Hepatocyte (in vitro differentiated cells): ENCODE results near the gene PAXIP1. TPM values are rescaled to one million over a fixed set of nuclear protein-coding genes. Genes with fewer than 3 reads are reported as not detected.
"Not testable (repeated sequence)": the region's sequence is repeated elsewhere in the genome, so short reads cannot be mapped to it uniquely, and the experiment has no call there.

Experiments used
- DNase-seq: peaks from one replicate; pipeline ENCODE4 v3.0.0-alpha.2; 2016; ENCODE audit warnings: low spot score
- H2AFZ ChIP-seq: fragments of 200-600 bp; sonication (generic); 2 replicates; pipeline ENCODE4 v1.6.0; 2016; ENCODE audit warnings: antibody characterized with exemption, mild to moderate bottlenecking
- H3K27ac ChIP-seq: fragments of 200-600 bp; sonication (generic); 2 replicates; pipeline ENCODE4 v1.5.1; 2016; ENCODE audit warnings: mild to moderate bottlenecking
- H3K27me3 ChIP-seq: fragments of 200-600 bp; sonication (generic); 2 replicates; pipeline ENCODE4 v1.6.1; 2016
- H3K36me3 ChIP-seq: fragments of 200-600 bp; sonication (generic); replicated peaks from 2 replicates; pipeline ENCODE4 v1.5.1; 2016; ENCODE audit warnings: low read depth; ENCODE audit not compliant: insufficient read depth
- H3K4me1 ChIP-seq: fragments of 200-600 bp; sonication (generic); 2 replicates; pipeline ENCODE4 v1.5.1; 2016; ENCODE audit warnings: mild to moderate bottlenecking, moderate library complexity; ENCODE audit not compliant: insufficient read depth
- H3K4me2 ChIP-seq: fragments of 200-600 bp; sonication (generic); 2 replicates; pipeline ENCODE4 v1.6.0; 2016
- H3K4me3 ChIP-seq: fragments of 200-600 bp; sonication (generic); 2 replicates; pipeline ENCODE4 v1.5.1; 2016; ENCODE audit warnings: mild to moderate bottlenecking
- H3K79me2 ChIP-seq: fragments of 200-600 bp; sonication (generic); 2 replicates; pipeline ENCODE4 v1.6.0; 2017; ENCODE audit warnings: mild to moderate bottlenecking
- H3K9me2 ChIP-seq: fragments of 200-600 bp; sonication (generic); replicated peaks from 2 replicates; pipeline ENCODE4 v1.6.0; 2017; ENCODE audit warnings: mild to moderate bottlenecking; ENCODE audit not compliant: insufficient read depth
- H3K9me3 ChIP-seq: fragments of 200-600 bp; sonication (generic); 2 replicates; pipeline ENCODE4 v1.5.1; 2016; ENCODE audit warnings: low read depth, mild to moderate bottlenecking
- H4K20me1 ChIP-seq: fragments of 200-600 bp; sonication (generic); 2 replicates; pipeline ENCODE4 v1.6.0; 2016; ENCODE audit warnings: mild to moderate bottlenecking; ENCODE audit not compliant: insufficient read depth, poor library complexity, severe bottlenecking
- EZH2 ChIP-seq: fragments of 200-600 bp; sonication (generic); IDR thresholded peaks from 2 replicates; pipeline ENCODE4 v1.6.1; 2016; ENCODE audit warnings: antibody characterized with exemption, mild to moderate bottlenecking, borderline replicate concordance
- EZH2phosphoT487 ChIP-seq: fragments of 200-600 bp; sonication (generic); IDR thresholded peaks from one replicate; pipeline ENCODE4 v1.6.1; 2018; ENCODE audit warnings: antibody characterized with exemption, mild to moderate bottlenecking, low read depth, moderate library complexity; ENCODE audit not compliant: unreplicated experiment, severe bottlenecking
- WGBS: methylation state at CpG from one replicate; pipeline ENCODE4 v1.1.6; 2016; ENCODE audit warnings: low lambda C conversion rate; ENCODE audit errors: missing lambda C conversion rate; 5-methylcytosine and 5-hydroxymethylcytosine counted together
- polyA plus RNA-seq: library from polyadenylated mRNA; unstranded; fragments of >200 nt; fragmentation: Nextera tagmentation; extraction: Ambion mirVana; gene quantifications from 2 replicates; pipeline ENCODE4 v1.2.1, GENCODE V29; 2016
- total RNA-seq: library from RNA; depleted of rRNA; stranded (reverse); fragments of >200 nt; gene quantifications from 2 replicates; pipeline ENCODE4 v1.2.3, GENCODE V29; 2014
- TF ChIP-seq, protein P1 (sequence below): fragments of 200-600 bp; sonication (generic); IDR thresholded peaks from 2 replicates; pipeline ENCODE4 v1.5.1; 2016; ENCODE audit warnings: antibody characterized with exemption, mild to moderate bottlenecking; ENCODE audit not compliant: poor library complexity

The PAXIP1 gene
- total and polyA plus RNA-seq, 2 experiments from 2014 or later = 4.5 to 12.2 TPM

DNA sequence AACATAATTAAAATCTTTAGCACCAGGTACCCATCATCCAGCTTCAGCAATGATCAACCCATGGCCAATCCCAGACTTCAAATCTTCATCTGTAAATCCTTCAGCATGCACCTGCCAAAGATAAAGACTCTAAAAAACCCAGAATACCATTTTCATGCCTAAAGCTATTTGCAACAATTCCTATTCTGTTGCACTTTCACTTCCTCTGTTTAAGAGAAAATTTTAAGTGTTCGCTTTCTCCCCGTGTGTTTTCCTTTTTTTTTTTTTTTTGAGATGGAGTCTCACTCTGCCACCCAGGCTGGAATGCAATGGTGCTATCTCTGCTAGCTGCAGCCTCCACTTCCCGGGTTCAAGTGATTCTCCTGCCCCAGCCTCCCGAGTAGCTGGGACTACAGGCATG, 35.4 kb upstream of the PAXIP1 start:
- H3K36me3 ChIP-seq = no peaks in the 10 kb centered on the region
- no peaks in the 10 kb centered on the region for H3K79me2 ChIP-seq
- no peak overlapping the region for H2AFZ ChIP-seq
- no peaks in the 10 kb centered on the region for H3K9me3 ChIP-seq
- H3K4me2 ChIP-seq = no peak overlapping the region
- no peaks in the 10 kb centered on the region for H3K4me1 ChIP-seq
- no peaks in the 10 kb centered on the region for H3K9me2 ChIP-seq
- no peaks in the 10 kb centered on the region for H4K20me1 ChIP-seq
- no peak for DNase-seq
- no peaks in the 10 kb centered on the region for H3K27me3 ChIP-seq
- no peak for TF ChIP-seq EZH2
- TF ChIP-seq EZH2phosphoT487 = no peak
- TF ChIP-seq, protein P1, sequence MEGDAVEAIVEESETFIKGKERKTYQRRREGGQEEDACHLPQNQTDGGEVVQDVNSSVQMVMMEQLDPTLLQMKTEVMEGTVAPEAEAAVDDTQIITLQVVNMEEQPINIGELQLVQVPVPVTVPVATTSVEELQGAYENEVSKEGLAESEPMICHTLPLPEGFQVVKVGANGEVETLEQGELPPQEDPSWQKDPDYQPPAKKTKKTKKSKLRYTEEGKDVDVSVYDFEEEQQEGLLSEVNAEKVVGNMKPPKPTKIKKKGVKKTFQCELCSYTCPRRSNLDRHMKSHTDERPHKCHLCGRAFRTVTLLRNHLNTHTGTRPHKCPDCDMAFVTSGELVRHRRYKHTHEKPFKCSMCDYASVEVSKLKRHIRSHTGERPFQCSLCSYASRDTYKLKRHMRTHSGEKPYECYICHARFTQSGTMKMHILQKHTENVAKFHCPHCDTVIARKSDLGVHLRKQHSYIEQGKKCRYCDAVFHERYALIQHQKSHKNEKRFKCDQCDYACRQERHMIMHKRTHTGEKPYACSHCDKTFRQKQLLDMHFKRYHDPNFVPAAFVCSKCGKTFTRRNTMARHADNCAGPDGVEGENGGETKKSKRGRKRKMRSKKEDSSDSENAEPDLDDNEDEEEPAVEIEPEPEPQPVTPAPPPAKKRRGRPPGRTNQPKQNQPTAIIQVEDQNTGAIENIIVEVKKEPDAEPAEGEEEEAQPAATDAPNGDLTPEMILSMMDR = no peak
- no peak overlapping the region for H3K4me3 ChIP-seq
- H3K27ac ChIP-seq = no peak overlapping the region
- WGBS = 86% methylated on average over 4 of the region's 4 CpGs

- H3K27me3 ChIP-seq, H3K4me3 ChIP-seq, H3K4me1 ChIP-seq, DNase-seq, H3K36me3 ChIP-seq, H3K9me2 ChIP-seq, H4K20me1 ChIP-seq, H2AFZ ChIP-seq, H3K9me3 ChIP-seq, H3K4me2 ChIP-seq, H3K79me2 ChIP-seq, H3K27ac ChIP-seq: not testable (repeated sequence)
- WGBS = 94% methylated on average over 9 of the region's 15 CpGs
These were observed 31.6 kb upstream of the PAXIP1 start for GRCh38 chr7:155034495-155034894.

DNA sequence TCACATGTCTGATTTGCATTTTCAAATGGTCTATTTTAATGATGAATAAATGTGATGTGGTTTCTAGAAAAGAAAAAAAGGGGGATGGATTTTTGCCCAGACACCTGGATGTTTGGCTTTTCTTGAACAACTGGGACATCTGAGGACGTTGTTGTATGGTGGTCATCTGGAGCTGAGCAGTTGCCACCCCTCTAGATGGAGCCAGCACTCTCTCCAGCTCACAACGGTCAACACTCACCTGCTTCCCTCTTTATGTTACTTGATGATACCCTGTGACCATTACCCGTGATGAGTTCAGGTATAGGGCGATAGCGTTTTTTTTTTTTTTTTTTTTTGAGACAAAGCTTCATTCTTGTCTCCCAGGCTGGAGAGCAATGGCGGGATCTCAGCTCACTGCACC, 30.1 kb upstream of the PAXIP1 start:
- Histone ChIP-seq H3K36me3 (no peaks in the 10 kb centered on the region), H3K27ac (no peak overlapping the region), H4K20me1 (no peaks in the 10 kb centered on the region), H3K4me1 (no peaks in the 10 kb centered on the region), H3K9me3 (no peaks in the 10 kb centered on the region), H3K4me2 (no peak overlapping the region), H3K79me2 (no peaks in the 10 kb centered on the region), H3K4me3 (no peak overlapping the region), H3K27me3 (no peaks in the 10 kb centered on the region), H3K9me2 (no peaks in the 10 kb centered on the region), H2AFZ (no peak overlapping the region)
- DNase-seq = no peak
- WGBS = 78% methylated on average over 6 of the region's 6 CpGs
- TF ChIP-seq, protein P1 = no peak
- TF ChIP-seq EZH2phosphoT487 = no peak
- TF ChIP-seq EZH2 = no peak

GRCh38 chr7:155027879-155028278, 25.0 kb upstream of the PAXIP1 start:
- 95% methylated on average over 1 of the region's 1 CpG for WGBS
- Histone ChIP-seq H3K9me3 (no peaks in the 10 kb centered on the region), H3K79me2 (no peaks in the 10 kb centered on the region), H3K4me1 (no peaks in the 10 kb centered on the region), H3K9me2 (no peaks in the 10 kb centered on the region), H3K4me2 (no peak overlapping the region), H3K36me3 (no peaks in the 10 kb centered on the region), H3K27ac (no peak overlapping the region), H3K27me3 (no peaks in the 10 kb centered on the region), H2AFZ (no peak overlapping the region), H4K20me1 (no peaks in the 10 kb centered on the region), H3K4me3 (no peak overlapping the region)
- DNase-seq = no peak
- TF ChIP-seq EZH2phosphoT487 (no peak), EZH2 (no peak)
- TF ChIP-seq, protein P1 = no peak
